Measurements from ENCODE around the gene HAT1. TPM values are rescaled to one million over a fixed set of nuclear protein-coding genes. Genes with fewer than 3 reads are reported as not detected.
"Not testable (repeated sequence)": the region's sequence is repeated elsewhere in the genome, so short reads cannot be mapped to it uniquely, and the experiment has no call there.

The HAT1 gene
- total RNA-seq, 4 donors from 2014 or later, result 24.9 to 40.2 (median 25.6) TPM

- TF ChIP-seq CTCF (IDR thresholded peaks at IDR 0.05), result no peak
- no peak for ATAC-seq (ENCODE audit: low FRiP score)
- DNase-seq (ENCODE audit: low spot score), result no peak
These were observed 27.7 kb upstream of the HAT1 start for GRCh38 chr2:171894612-171894947.

GRCh38 chr2:171895786-171896185 lies 26.5 kb upstream of the HAT1 start:
- no peak for TF ChIP-seq CTCF (IDR thresholded peaks at IDR 0.05)
- DNase-seq (ENCODE audit: low spot score), result no peak
- no peak for ATAC-seq (ENCODE audit: low FRiP score)

- ATAC-seq (ENCODE audit: low FRiP score); DNase-seq (ENCODE audit: low spot score): not testable (repeated sequence)
These were observed 22.5 kb upstream of the HAT1 start for GRCh38 chr2:171899623-171900282.

GRCh38 chr2:171902840-171903420 lies 19.3 kb upstream of the HAT1 start:
- TF ChIP-seq CTCF (IDR thresholded peaks at IDR 0.05), result no peak
- ATAC-seq (ENCODE audit: low FRiP score), result no peak
- DNase-seq (ENCODE audit: low spot score), result no peak

GRCh38 chr2:171908235-171908634 lies 14.0 kb upstream of the HAT1 start:
- DNase-seq (ENCODE audit: low spot score), result no peak
- ATAC-seq (ENCODE audit: low FRiP score), result no peak
- TF ChIP-seq CTCF (IDR thresholded peaks at IDR 0.05), result no peak

GRCh38 chr2:171909266-171909665 lies 13.0 kb upstream of the HAT1 start:
- no peak for TF ChIP-seq CTCF (IDR thresholded peaks at IDR 0.05)
- no peak for ATAC-seq (ENCODE audit: low FRiP score)
- no peak for DNase-seq (ENCODE audit: low spot score)

- no peak for ATAC-seq (ENCODE audit: low FRiP score)
- no peak for TF ChIP-seq CTCF (IDR thresholded peaks at IDR 0.05)
These were observed 11.8 kb upstream of the HAT1 start for GRCh38 chr2:171910494-171910893.

More at GRCh38 chr2:171910494-171910893, 11.8 kb upstream of the HAT1 start:
- DNase-seq (ENCODE audit: low spot score), result no peak
